H1 (cell line): ENCODE data around the gene ARHGAP15. TPM values are rescaled to one million over a fixed set of nuclear protein-coding genes. Genes with fewer than 3 reads are reported as not detected.

ENCODE experiments used
- CTCF ChIA-PET: fragments of 300-600 bp; sonication (Branson Sonifier 250); formaldehyde crosslinking; loops from one replicate; lab custom pipeline; 2021; ENCODE audit not compliant: partially characterized antibody; lab: Charles Lee
- POLR2A ChIA-PET: fragments of 300-600 bp; sonication (Branson Sonifier 250); formaldehyde crosslinking; loops from one replicate; lab custom pipeline; 2021; ENCODE audit warnings: inconsistent platforms; ENCODE audit not compliant: partially characterized antibody; lab: Charles Lee
- DNase-seq, 2 experiments: peaks; one replicate each; pipeline versions ENCODE4 v3.0.0 to v3.0.0-alpha.2; 2010 to 2022; ENCODE audit warnings: low spot score in 2 of 2, low read depth in 1 of 2, mixed read lengths in 1 of 2
- FAIRE-seq: peaks from 2 replicates; lab custom pipeline; 2011; peaks lifted over from hg19 to GRCh38; lab: Jason Lieb, UNC
- H2AFZ ChIP-seq: 2 replicates; pipeline ENCODE4 v1.8.1; 2012; ENCODE audit warnings: low read length, inconsistent platforms
- H2AK5ac ChIP-seq: 2 replicates; pipeline ENCODE4 v1.6.1; 2013; ENCODE audit warnings: low read depth, low read length
- H2BK120ac ChIP-seq: replicated peaks from 2 replicates; pipeline ENCODE3; 2013; ENCODE audit warnings: low read depth, low read length, inconsistent platforms
- H2BK12ac ChIP-seq: 2 replicates; pipeline ENCODE4 v1.6.1; 2013; ENCODE audit warnings: low read depth, low read length
- H2BK15ac ChIP-seq: 2 replicates; pipeline ENCODE4 v1.6.1; 2013; ENCODE audit warnings: low read length
- H2BK20ac ChIP-seq: 2 replicates; pipeline ENCODE4 v1.6.1; 2013; ENCODE audit warnings: low read length
- H2BK5ac ChIP-seq: 2 replicates; pipeline ENCODE4 v1.6.1; 2013; ENCODE audit warnings: low read depth, low read length
- H3K14ac ChIP-seq: 2 replicates; pipeline ENCODE4 v1.6.1; 2013; ENCODE audit warnings: inconsistent platforms; ENCODE audit not compliant: insufficient read length
- H3K18ac ChIP-seq: 2 replicates; pipeline ENCODE4 v1.6.1; 2013; ENCODE audit warnings: low read length; ENCODE audit errors: extremely low read depth
- H3K23ac ChIP-seq: 2 replicates; pipeline ENCODE4 v1.6.1; 2013; ENCODE audit warnings: inconsistent platforms; ENCODE audit not compliant: insufficient read length
- H3K23me2 ChIP-seq: 2 replicates; pipeline ENCODE4 v1.6.1; 2013; ENCODE audit warnings: low read depth, low read length
- H3K27ac ChIP-seq: 2 replicates; pipeline ENCODE4 v1.6.1; 2011; ENCODE audit warnings: low read depth, low read length, inconsistent platforms
- H3K27me3 ChIP-seq, 4 experiments: replicated peaks in 1 of 4; 1 replicate in 1 of 4; 2 replicates in 3 of 4; pipeline versions ENCODE4 v1.6.1 to v1.8.1; 2011 to 2013; ENCODE audit warnings: low read length in 3 of 4, mild to moderate bottlenecking in 3 of 4, inconsistent platforms in 2 of 4, mixed read lengths in 2 of 4, moderate library complexity in 1 of 4; ENCODE audit not compliant: control insufficient read depth in 3 of 4, insufficient read depth in 3 of 4; ENCODE audit errors: extremely low read depth in 1 of 4
- H3K36me3 ChIP-seq, 4 experiments: 2 replicates each; pipeline versions ENCODE4 v1.6.1 to v1.8.1; 2011 to 2013; ENCODE audit warnings: mild to moderate bottlenecking in 4 of 4, low read length in 3 of 4, moderate library complexity in 2 of 4, control low read depth in 1 of 4, inconsistent platforms in 1 of 4; ENCODE audit not compliant: insufficient read depth in 4 of 4, control insufficient read depth in 2 of 4
- H3K4ac ChIP-seq: replicated peaks from 2 replicates; pipeline ENCODE3; 2013; ENCODE audit warnings: low read length, low read depth, mixed read lengths, inconsistent platforms; ENCODE audit not compliant: insufficient read length
- H3K4me1 ChIP-seq, 4 experiments: replicated peaks in 1 of 4; 1 replicate in 1 of 4; 2 replicates in 3 of 4; pipeline versions ENCODE4 v1.6.1 to v1.8.1; 2011 to 2013; ENCODE audit warnings: low read length in 3 of 4, inconsistent platforms in 2 of 4, mixed read lengths in 1 of 4; ENCODE audit not compliant: insufficient read depth in 4 of 4, control insufficient read depth in 3 of 4
- H3K4me2 ChIP-seq, 2 experiments: 2 replicates each; pipeline versions ENCODE4 v1.6.1 to v1.8.1; 2011 to 2013; ENCODE audit warnings: low read depth in 2 of 2, low read length in 2 of 2, control low read depth in 1 of 2, inconsistent platforms in 1 of 2, mild to moderate bottlenecking in 1 of 2; ENCODE audit not compliant: insufficient read depth in 1 of 2
- H3K4me3 ChIP-seq, 4 experiments: fragments of 200-600, 300-600 bp in 1 of 4; sonication (generic), shearing (Covaris generic), sonication (Bioruptor Twin) in 1 of 4; 2 replicates each; pipeline versions ENCODE4 v1.5.1 to v1.8.1; 2011 to 2016; ENCODE audit warnings: low read length in 4 of 4, low read depth in 3 of 4, control low read depth in 2 of 4, inconsistent platforms in 2 of 4, mild to moderate bottlenecking in 2 of 4, mixed read lengths in 1 of 4, moderate library complexity in 1 of 4; ENCODE audit not compliant: insufficient read depth in 2 of 4; ENCODE audit errors: extremely low read depth in 1 of 4
- H3K56ac ChIP-seq: replicated peaks from 2 replicates; pipeline ENCODE3; 2013; ENCODE audit warnings: low read depth, mild to moderate bottlenecking, mixed read lengths, low read length, inconsistent platforms; ENCODE audit not compliant: insufficient read length
- H3K79me1 ChIP-seq: 2 replicates; pipeline ENCODE4 v1.6.1; 2013; ENCODE audit warnings: low read depth, low read length, control low read depth
- H3K79me2 ChIP-seq, 2 experiments: 2 replicates each; pipeline versions ENCODE4 v1.6.1 to v1.8.1; 2012 to 2013; ENCODE audit warnings: low read length in 2 of 2, mild to moderate bottlenecking in 2 of 2, inconsistent platforms in 1 of 2; ENCODE audit not compliant: insufficient read depth in 2 of 2, control insufficient read depth in 1 of 2
- H3K9ac ChIP-seq, 4 experiments: replicated peaks in 1 of 4; 1 replicate in 1 of 4; 2 replicates in 3 of 4; pipeline versions ENCODE4 v1.6.1 to v1.8.1; 2011 to 2013; ENCODE audit warnings: low read depth in 3 of 4, low read length in 3 of 4, control low read depth in 2 of 4, mild to moderate bottlenecking in 2 of 4, moderate library complexity in 2 of 4, inconsistent platforms in 1 of 4; ENCODE audit errors: extremely low read depth in 1 of 4
- H3K9me3 ChIP-seq, 2 experiments: 2 replicates each; pipeline versions ENCODE4 v1.6.1 to v1.8.1; 2012 to 2013; ENCODE audit warnings: mild to moderate bottlenecking in 2 of 2, moderate library complexity in 2 of 2, control low read depth in 1 of 2, inconsistent platforms in 1 of 2, low read depth in 1 of 2, low read length in 1 of 2, mixed read lengths in 1 of 2; ENCODE audit not compliant: insufficient read depth in 2 of 2
- H4K20me1 ChIP-seq, 2 experiments: replicated peaks in 1 of 2; 2 replicates each; pipeline versions ENCODE3 to v1.8.1; 2011 to 2013; ENCODE audit warnings: inconsistent platforms in 2 of 2, low read length in 2 of 2, mild to moderate bottlenecking in 1 of 2; ENCODE audit not compliant: insufficient read depth in 2 of 2, control insufficient read depth in 1 of 2
- H4K5ac ChIP-seq: 2 replicates; pipeline ENCODE4 v1.6.1; 2013; ENCODE audit warnings: low read length, low read depth, mixed read lengths, inconsistent platforms; ENCODE audit not compliant: insufficient read length
- H4K8ac ChIP-seq: 2 replicates; pipeline ENCODE4 v1.8.0; 2013; ENCODE audit warnings: mild to moderate bottlenecking, moderate library complexity, low read length, inconsistent platforms; ENCODE audit not compliant: insufficient read depth; ENCODE audit errors: extremely low read depth
- H4K91ac ChIP-seq: replicated peaks from 2 replicates; pipeline ENCODE3; 2013; ENCODE audit warnings: low read length, mixed read lengths, inconsistent platforms; ENCODE audit not compliant: insufficient read length
- ASH2L ChIP-seq: fragments of 200-600, 300-600 bp; sonication (generic); IDR thresholded peaks from one replicate; pipeline ENCODE4 v1.7.1; 2017; ENCODE audit warnings: low read length
- CBX8 ChIP-seq: fragments of 300-800, 300-1000 bp; sonication (generic); IDR thresholded peaks from 2 replicates; pipeline ENCODE4 v1.7.1; 2016; ENCODE audit warnings: low read depth, low read length, borderline replicate concordance
- E2F6 ChIP-seq: IDR thresholded peaks from 2 replicates; pipeline ENCODE4 v1.6.1; 2012; ENCODE audit warnings: inconsistent platforms
- HDAC6 ChIP-seq: IDR thresholded peaks from one replicate; pipeline ENCODE4 v1.7.1; 2012; ENCODE audit warnings: low read depth, mild to moderate bottlenecking, inconsistent platforms, low read length, moderate library complexity
- KDM5A ChIP-seq: fragments of 200-600 bp; IDR thresholded peaks from 2 replicates; pipeline ENCODE4 v1.7.1; 2012; ENCODE audit warnings: mild to moderate bottlenecking, low read length, inconsistent platforms, mixed read lengths
- RFX5 ChIP-seq: IDR thresholded peaks from 2 replicates; pipeline ENCODE4 v1.6.1; 2011; ENCODE audit warnings: low read depth, low read length, improper control_type of control experiment, borderline replicate concordance
- TAF7 ChIP-seq: optimal IDR thresholded peaks from 2 replicates; pipeline ENCODE3; 2011; ENCODE audit warnings: low read depth, mild to moderate bottlenecking, inconsistent platforms, low read length, moderate library complexity, borderline replicate concordance
- WGBS, 2 experiments: shearing (Covaris generic) in 1 of 2; methylation state at CpG; one replicate each; pipeline versions ENCODE4 v1.1.6 to v1.1.7; 2013 to 2015; ENCODE audit warnings: low lambda C conversion rate in 2 of 2, mixed read lengths in 2 of 2, inconsistent platforms in 1 of 2, low coverage in 1 of 2, missing lambda C conversion rate in 1 of 2; ENCODE audit not compliant: insufficient replicate concordance in 2 of 2, insufficient coverage in 1 of 2, insufficient read length in 1 of 2; ENCODE audit errors: extremely low coverage in 1 of 2, missing lambda C conversion rate in 1 of 2; 5-methylcytosine and 5-hydroxymethylcytosine counted together
- polyA plus RNA-seq, 7 experiments: library from polyadenylated mRNA; depleted of rRNA in 3 of 7; stranded (reverse) in 5 of 7; unstranded in 2 of 7; fragments of >200 nt in 5 of 7; fragments of 200-250 nt in 2 of 7; gene quantifications; 1 replicate in 5 of 7; 2 replicates in 1 of 7; 4 replicates in 1 of 7; pipeline versions ENCODE4 v1.2.1 to v1.2.3, GENCODE V29; 2011 to 2013; ENCODE audit warnings: missing spikeins in 2 of 7, mixed read lengths in 2 of 7
- total RNA-seq: library from RNA; stranded (reverse); fragmentation: NEBNext Ultra II Directional; extraction: Animal tissue kit (Norgen Biotek cat#: 25700); gene quantifications from 2 replicates; pipeline ENCODE4 v1.2.1, GENCODE V29; 2021

ARHGAP15 gene
- total and polyA plus RNA-seq, 2 of the 8 experiments (the other 6 are each of a cell fraction or from before 2014, with no cell fraction given), result not detected

GRCh38 chr2:143734507-143734906, 605.3 kb downstream of the ARHGAP15 start:
- no peak overlapping the region for H3K14ac ChIP-seq
- no peak overlapping the region for H3K56ac ChIP-seq
- no peak overlapping the region for H4K5ac ChIP-seq
- no peak overlapping the region for H2BK15ac ChIP-seq
- no peak for DNase-seq
- CTCF ChIA-PET, result no interaction called here
- H3K4ac ChIP-seq, result no peak overlapping the region
- H2BK120ac ChIP-seq, result no peak overlapping the region
- no peak overlapping the region for H3K9ac ChIP-seq
- H3K36me3 ChIP-seq, result no peaks in the 10 kb centered on the region
- H4K91ac ChIP-seq, result no peak overlapping the region
- H3K79me1 ChIP-seq, result no peaks in the 10 kb centered on the region
- H2BK12ac ChIP-seq, result no peak overlapping the region
- no peak overlapping the region for H2BK20ac ChIP-seq
- POLR2A ChIA-PET, result no interaction called here
- no peak overlapping the region for H3K18ac ChIP-seq
- H3K4me1 ChIP-seq, result no peaks in the 10 kb centered on the region
- H3K9me3 ChIP-seq, result no peaks in the 10 kb centered on the region
- no peak overlapping the region for H4K8ac ChIP-seq
- no peak for TF ChIP-seq ASH2L
- TF ChIP-seq CBX8, result no peak
- TF ChIP-seq E2F6, result no peak
- no peak for TF ChIP-seq KDM5A
- no peak for TF ChIP-seq TAF7
- TF ChIP-seq HDAC6, result no peak
- no peak for TF ChIP-seq RFX5
- TF ChIP-seq, all 59 proteins: peak for 0
- Histone ChIP-seq H3K23ac (no peak overlapping the region), H2AK5ac (no peak overlapping the region), H3K27ac (no peak overlapping the region), H3K23me2 (no peaks in the 10 kb centered on the region), H3K4me2 (no peak overlapping the region), H2BK5ac (no peak overlapping the region), H3K79me2 (no peaks in the 10 kb centered on the region), H3K27me3 (no peaks in the 10 kb centered on the region), H3K4me3 (no peak overlapping the region), H2AFZ (no peak overlapping the region), H4K20me1 (no peaks in the 10 kb centered on the region)
- FAIRE-seq, result no peak
- 87% methylated on average over 2 of the region's 2 CpGs; no CpG with 5 or more reads in 1 of the 2 experiments for WGBS, 2 experiments
